WERI-Rb-1 (cell line): ENCODE results near the gene TMEM190.

Source experiments
- DNase-seq: peaks from one replicate; pipeline ENCODE4 v3.0.0-alpha.2; 2020
- H3K27ac ChIP-seq: fragments of 250-450 bp; sonication (Bioruptor Pico); 2 replicates; pipeline ENCODE4 v1.5.1; 2020; ENCODE audit warnings: mild to moderate bottlenecking, moderate library complexity
- H3K27me3 ChIP-seq: fragments of 250-450 bp; sonication (Bioruptor Pico); 2 replicates; pipeline ENCODE4 v1.5.1; 2021; ENCODE audit warnings: mild to moderate bottlenecking, low read depth, moderate library complexity; ENCODE audit not compliant: insufficient read depth, severe bottlenecking
- H3K36me3 ChIP-seq: fragments of 250-450 bp; sonication (Bioruptor Pico); 2 replicates; pipeline ENCODE4 v1.5.1; 2020; ENCODE audit warnings: mild to moderate bottlenecking, moderate library complexity
- H3K4me3 ChIP-seq: 2 replicates; pipeline ENCODE4 v1.5.1; 2011; ENCODE audit warnings: low read depth, mild to moderate bottlenecking, control low read depth, low read length
- H3K9me3 ChIP-seq: fragments of 250-450 bp; sonication (Bioruptor Pico); 2 replicates; pipeline ENCODE4 v1.5.1; 2021; ENCODE audit warnings: mild to moderate bottlenecking, moderate library complexity; ENCODE audit not compliant: severe bottlenecking
- CTCF ChIP-seq: IDR thresholded peaks from 2 replicates; pipeline ENCODE4 v1.5.1; 2011; ENCODE audit warnings: low read depth, mild to moderate bottlenecking, control low read depth, inconsistent platforms, low read length

The TMEM190 gene

DNA sequence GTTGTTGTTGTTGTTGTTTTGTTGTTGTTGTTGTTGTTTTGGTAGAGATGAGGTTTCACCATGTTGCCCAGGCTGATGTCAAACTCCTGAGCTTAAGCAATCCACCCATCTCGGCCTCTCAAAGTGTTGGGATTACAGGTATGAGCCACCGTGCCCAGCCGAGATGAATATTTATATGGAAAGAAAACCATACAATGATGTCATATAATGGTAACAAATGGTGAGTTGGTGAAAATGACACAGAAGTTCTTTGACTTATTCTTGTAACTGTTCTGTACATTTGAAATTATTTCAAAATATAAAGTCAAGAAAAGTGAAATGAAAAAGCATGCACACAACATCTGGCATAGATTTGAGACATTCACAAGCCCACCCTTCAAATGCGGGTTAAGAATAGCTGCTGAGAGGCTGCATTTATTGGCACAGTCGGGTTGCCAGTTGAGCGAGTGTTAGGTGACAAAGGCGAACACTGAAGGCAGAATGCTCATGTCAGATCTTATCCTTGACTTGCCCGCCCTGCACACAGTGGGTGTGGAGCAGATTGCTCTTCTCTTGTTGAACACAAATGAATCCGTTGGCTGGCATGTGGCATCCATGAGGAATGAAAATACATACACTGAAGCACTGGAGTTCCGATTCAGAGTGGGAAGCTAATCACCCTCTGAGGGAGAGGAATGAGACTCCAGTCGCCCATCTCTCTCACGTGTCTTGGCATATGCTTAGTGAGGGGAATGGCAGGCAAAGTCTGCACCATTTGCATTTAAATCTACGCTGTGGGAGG, 46.8 kb downstream of the TMEM190 start:
- DNase-seq = no peak
- TF ChIP-seq CTCF = no peak

GRCh38 chr19:55424518-55424917, 47.9 kb downstream of the TMEM190 start:
- H3K9me3 ChIP-seq = no peaks in the 10 kb centered on the region
- DNase-seq = no peak
- no peaks in the 10 kb centered on the region for H3K27me3 ChIP-seq
- TF ChIP-seq CTCF = no peak
- no peaks in the 10 kb centered on the region for H3K36me3 ChIP-seq
- H3K27ac ChIP-seq = no peak overlapping the region
- H3K4me3 ChIP-seq = no peak overlapping the region

More for the DNA sequence above, 46.8 kb downstream of the TMEM190 start:
- H3K27ac ChIP-seq = no peak overlapping the region
- no peak overlapping the region for H3K4me3 ChIP-seq
- H3K9me3 ChIP-seq = no peaks in the 10 kb centered on the region
- no peaks in the 10 kb centered on the region for H3K36me3 ChIP-seq
- no peaks in the 10 kb centered on the region for H3K27me3 ChIP-seq

GRCh38 chr19:55426042-55426441, 49.4 kb downstream of the TMEM190 start:
- no peak for DNase-seq
- Histone ChIP-seq H3K27ac (no peak overlapping the region), H3K9me3 (no peaks in the 10 kb centered on the region), H3K36me3 (no peaks in the 10 kb centered on the region), H3K4me3 (no peak overlapping the region), H3K27me3 (no peaks in the 10 kb centered on the region)
- TF ChIP-seq CTCF = no peak
